HCT116 (cell line): ENCODE results near the gene PYDC1. TPM values are rescaled to one million over a fixed set of nuclear protein-coding genes. Genes with fewer than 3 reads are reported as not detected.

Source experiments
- ATAC-seq: fragments of 200-7000 bp; cut with Tn5 transposase; 2 replicates; pipeline ENCODE4 v1.9.1; 2020; ENCODE audit warnings: mild to moderate bottlenecking, moderate library complexity
- BruUV-seq: library from RNA; stranded (reverse); fragments of 400-500 nt; replicated peaks from 2 replicates; lab custom pipeline; 2021; lab: Mats Ljungman, UMichigan
- CTCF ChIA-PET: fragments of 300-600 bp; sonication (Branson Sonifier 250); formaldehyde crosslinking; loops from one replicate; lab custom pipeline; 2021; ENCODE audit warnings: antibody characterized with exemption; lab: Charles Lee
- POLR2A ChIA-PET: fragments of 300-600, 350-600 bp; sonication (Branson Sonifier 250); formaldehyde crosslinking; loops from one replicate; lab custom pipeline; 2021; ENCODE audit warnings: antibody characterized with exemption; lab: Charles Lee
- RAD21 ChIA-PET, 2 experiments: fragments of 300-600 bp; sonication (Branson Sonifier 250); formaldehyde crosslinking; loops; one replicate each; lab custom pipeline; 2023; ENCODE audit warnings: low total read pairs in 2 of 2; ENCODE audit not compliant: uncharacterized antibody in 2 of 2, unreplicated experiment in 2 of 2, low non-redundant PET in 1 of 2; lab: Charles Lee
- DNase-seq: peaks from one replicate; pipeline ENCODE4 v3.0.0-alpha.2; 2010; ENCODE audit warnings: low read depth, low spot score
- H2AFZ ChIP-seq: fragments of 200-600 bp; shearing (Covaris generic), sonication (generic); 2 replicates; pipeline ENCODE4 v1.6.1; 2017; ENCODE audit warnings: low read depth, mixed run types, mixed read lengths, antibody characterized with exemption, low read length; ENCODE audit not compliant: poor library complexity, severe bottlenecking
- H3K27ac ChIP-seq: 2 replicates; pipeline ENCODE4 v1.5.1; 2012; ENCODE audit warnings: low read depth, low read length
- H3K27me3 ChIP-seq: fragments of 200-600 bp; sonication (generic); 2 replicates; pipeline ENCODE4 v1.6.1; 2016; ENCODE audit warnings: mixed run types, low read length, mixed read lengths; ENCODE audit not compliant: insufficient read depth
- H3K36me3 ChIP-seq, 2 experiments: fragments of 200-500 bp in 1 of 2; fragments of 200-600 bp in 1 of 2; sonication (Bioruptor generic) in 1 of 2; sonication (generic) in 1 of 2; 2 replicates each; pipeline versions ENCODE4 v1.5.1 to v1.6.1; 2014 to 2016; ENCODE audit warnings: low read length in 2 of 2, inconsistent platforms in 1 of 2, mixed read lengths in 1 of 2, mixed run types in 1 of 2; ENCODE audit not compliant: insufficient read depth in 2 of 2, control insufficient read depth in 1 of 2
- H3K4me1 ChIP-seq, 2 experiments: fragments of 200-600 bp in 1 of 2; sonication (generic) in 1 of 2; 2 replicates each; pipeline versions ENCODE4 v1.5.1 to v1.6.1; 2012 to 2017; ENCODE audit warnings: low read length in 2 of 2, inconsistent platforms in 1 of 2, mild to moderate bottlenecking in 1 of 2, mixed read lengths in 1 of 2, mixed run types in 1 of 2, moderate library complexity in 1 of 2; ENCODE audit not compliant: insufficient read depth in 2 of 2, control insufficient read depth in 1 of 2
- H3K4me2 ChIP-seq: fragments of 200-600 bp; sonication (generic); 2 replicates; pipeline ENCODE4 v1.6.1; 2017; ENCODE audit warnings: mixed run types, low read length, mixed read lengths
- H3K4me3 ChIP-seq, 2 experiments: fragments of 200-600 bp in 1 of 2; sonication (generic) in 1 of 2; replicated peaks in 1 of 2; 2 replicates each; pipeline ENCODE4 v1.5.1; 2011 to 2016; ENCODE audit warnings: low read length in 2 of 2, control low read depth in 1 of 2, low read depth in 1 of 2, mild to moderate bottlenecking in 1 of 2, mixed read lengths in 1 of 2, mixed run types in 1 of 2
- H3K79me2 ChIP-seq: fragments of 200-600 bp; sonication (generic); 2 replicates; pipeline ENCODE4 v1.6.1; 2017; ENCODE audit warnings: mild to moderate bottlenecking, mixed run types, low read length, moderate library complexity, mixed read lengths; ENCODE audit not compliant: insufficient read depth
- H3K9ac ChIP-seq: fragments of 200-600 bp; sonication (generic); 2 replicates; pipeline ENCODE4 v1.6.1; 2016; ENCODE audit warnings: low read length, mixed read lengths
- H3K9me2 ChIP-seq: fragments of 200-600 bp; sonication (generic), shearing (Covaris generic); 2 replicates; pipeline ENCODE4 v1.6.1; 2017; ENCODE audit warnings: mixed run types, mild to moderate bottlenecking, moderate library complexity; ENCODE audit not compliant: insufficient read depth
- H3K9me3 ChIP-seq, 2 experiments: fragments of 200-500 bp in 1 of 2; fragments of 200-600 bp in 1 of 2; sonication (Bioruptor generic) in 1 of 2; sonication (generic) in 1 of 2; 2 replicates each; pipeline ENCODE4 v1.6.1; 2014 to 2017; ENCODE audit warnings: low read length in 2 of 2, mixed read lengths in 2 of 2, inconsistent platforms in 1 of 2, low read depth in 1 of 2, mild to moderate bottlenecking in 1 of 2, mixed run types in 1 of 2, moderate library complexity in 1 of 2; ENCODE audit not compliant: control insufficient read depth in 1 of 2, insufficient read depth in 1 of 2
- H4K20me1 ChIP-seq: fragments of 200-600 bp; sonication (generic), shearing (Covaris generic); 2 replicates; pipeline ENCODE4 v1.6.1; 2017; ENCODE audit warnings: mixed run types, mild to moderate bottlenecking, moderate library complexity; ENCODE audit not compliant: insufficient read depth
- ATF3 ChIP-seq: IDR thresholded peaks from 2 replicates; pipeline ENCODE4 v1.6.1; 2012
- CBX3 ChIP-seq: IDR thresholded peaks from 2 replicates; pipeline ENCODE4 v1.6.1; 2012; ENCODE audit warnings: low read depth
- CEBPB ChIP-seq: IDR thresholded peaks from 2 replicates; pipeline ENCODE4 v1.6.1; 2012; ENCODE audit warnings: low read depth
- EGR1 ChIP-seq: IDR thresholded peaks from 2 replicates; pipeline ENCODE4 v1.6.1; 2012; ENCODE audit warnings: low read depth
- EZH2phosphoT487 ChIP-seq: fragments of 200-600 bp; IDR thresholded peaks from 2 replicates; pipeline ENCODE4 v1.6.1; 2018; ENCODE audit warnings: antibody characterized with exemption, borderline replicate concordance
- FOSL1 ChIP-seq: IDR thresholded peaks from 2 replicates; pipeline ENCODE4 v1.6.1; 2012; ENCODE audit warnings: low read depth
- POLR2AphosphoS5 ChIP-seq: IDR thresholded peaks from 2 replicates; pipeline ENCODE4 v1.6.1; 2011; ENCODE audit warnings: mild to moderate bottlenecking, low read depth, low read length, moderate library complexity
- RAD21 ChIP-seq: IDR thresholded peaks from 2 replicates; pipeline ENCODE4 v1.6.1; 2012; ENCODE audit warnings: low read depth, mild to moderate bottlenecking
- REST ChIP-seq: IDR thresholded peaks from 2 replicates; pipeline ENCODE4 v1.6.1; 2012; ENCODE audit warnings: low read depth
- SIN3A ChIP-seq: IDR thresholded peaks from 2 replicates; pipeline ENCODE4 v1.6.1; 2012; ENCODE audit warnings: low read depth
- SP1 ChIP-seq: IDR thresholded peaks from 2 replicates; pipeline ENCODE4 v1.6.1; 2012; ENCODE audit warnings: low read depth
- YY1 ChIP-seq: IDR thresholded peaks from 2 replicates; pipeline ENCODE4 v1.6.1; 2011; ENCODE audit warnings: low read length, low read depth, moderate library complexity, mild to moderate bottlenecking; ENCODE audit not compliant: insufficient replicate concordance; ENCODE audit errors: extremely low read depth
- ZBTB33 ChIP-seq: IDR thresholded peaks from 2 replicates; pipeline ENCODE4 v1.6.1; 2011; ENCODE audit warnings: mild to moderate bottlenecking, low read length, moderate library complexity; ENCODE audit not compliant: insufficient replicate concordance; ENCODE audit errors: extremely low read depth
- ZFX ChIP-seq: fragments of 450-650 bp; IDR thresholded peaks from 2 replicates; pipeline ENCODE4 v1.6.1; 2017
- intact Hi-C: fragments of 100-400 bp; cut with micrococcal nuclease; formaldehyde crosslinking; loops from 2 replicates; pipeline ENCODE4 v1.10.0; 2022
- total RNA-seq: library from RNA; stranded (reverse); gene quantifications from one replicate; pipeline ENCODE4 v1.2.1, GENCODE V29; 2021; ENCODE audit not compliant: unreplicated experiment
- TF ChIP-seq, protein P1 (sequence below), 3 experiments: fragments of 200-600 bp in 1 of 3; sonication (generic) in 1 of 3; IDR thresholded peaks in 2 of 3; conservative IDR thresholded peaks in 1 of 3; 2 replicates each; pipeline ENCODE4 v1.5.1; 2012 to 2017; ENCODE audit warnings: low read depth in 2 of 3, low read length in 2 of 3, antibody characterized with exemption in 1 of 3, borderline replicate concordance in 1 of 3, control low read depth in 1 of 3, mild to moderate bottlenecking in 1 of 3, mixed read lengths in 1 of 3, mixed run types in 1 of 3, moderate library complexity in 1 of 3; ENCODE audit not compliant: insufficient read depth in 1 of 3

Gene PYDC1
- total RNA-seq, 1 experiment from 2014 or later: not detected

DNA sequence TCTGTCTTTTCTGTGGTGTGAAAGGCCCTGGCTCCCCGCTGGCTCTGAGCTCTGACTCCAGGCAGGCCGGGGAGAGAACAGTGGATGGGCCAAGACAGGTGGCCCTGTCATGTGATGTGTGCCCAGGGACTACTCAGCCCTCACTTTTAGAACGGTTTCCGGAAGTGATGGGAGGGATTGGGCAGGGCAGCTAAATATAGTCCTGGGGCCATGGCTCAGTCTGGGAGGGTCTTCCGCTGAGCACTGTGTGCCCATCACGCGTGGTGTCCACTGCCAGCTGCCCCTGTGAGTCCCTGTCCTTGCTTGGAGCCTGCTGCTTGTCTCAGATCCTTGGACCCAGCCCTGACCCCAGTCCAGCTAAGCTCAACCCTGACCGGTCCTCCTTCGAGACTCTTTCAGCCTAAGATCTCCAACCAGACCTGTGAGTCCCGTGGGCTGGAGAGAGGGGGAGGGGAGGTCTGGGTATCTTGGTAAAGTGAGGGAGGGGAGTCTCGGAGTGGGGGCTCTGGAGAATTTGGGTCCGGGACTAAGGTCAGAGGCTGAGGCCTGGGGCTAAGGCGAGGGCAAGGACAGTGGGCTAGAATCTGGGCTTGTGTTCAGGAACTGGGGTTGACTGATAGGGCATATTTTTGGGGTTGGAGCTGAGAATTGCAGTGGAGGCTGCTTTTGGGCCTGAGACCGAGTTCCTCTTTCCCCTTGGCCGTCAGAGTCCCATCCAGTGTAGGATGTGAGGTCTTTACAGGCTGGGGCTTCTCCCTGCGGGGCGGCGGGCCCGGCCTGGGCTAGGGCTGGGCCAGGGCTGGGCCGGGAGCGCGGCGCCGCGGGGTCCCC is 2.8 kb downstream of the PYDC1 start, which contains the start of gene TRIM72 (continued):
- TF ChIP-seq EZH2phosphoT487: no peak
- TF ChIP-seq SP1: peak; percentile 16; the same call in 1 of the 2 replicates
- TF ChIP-seq ZFX: no peak
- no peak for TF ChIP-seq YY1
- peak; percentile 78; the same call in 1 of the 2 replicates for TF ChIP-seq SIN3A
- TF ChIP-seq, all 23 proteins: peak for 6

DNA sequence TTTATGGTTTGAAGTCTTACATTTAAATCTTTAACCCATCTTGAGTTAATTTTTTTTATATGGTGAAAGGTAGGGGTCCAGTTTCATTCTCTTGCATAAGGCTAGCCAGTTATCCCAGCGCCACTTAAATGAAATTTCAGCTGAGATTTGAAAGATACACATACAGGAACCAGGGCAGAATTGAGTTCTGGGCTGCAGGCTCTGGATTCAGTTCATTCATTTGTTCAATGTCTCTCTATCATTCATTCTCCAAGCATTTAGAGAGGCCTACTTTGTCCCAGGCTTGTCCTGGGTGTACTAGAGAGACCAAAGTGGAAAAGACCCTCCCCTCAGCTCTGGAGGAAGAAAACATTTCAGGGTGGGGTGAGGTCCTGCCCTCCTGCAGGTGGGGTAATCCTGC is 3.6 kb downstream of the PYDC1 start:
- H3K4me1 ChIP-seq: peaks cover 9 to 33% of the 10 kb centered on the region in 2 experiments
- intact Hi-C loops: loop anchor here (5.0 to 10.0 kb wide), 2 partner anchors 169 to 241 kb away; partner anchors contain the start of gene ARMC5
- ATAC-seq (no peak), DNase-seq (no peak)
- H3K9me2 ChIP-seq: no peaks in the 10 kb centered on the region
- H3K36me3 ChIP-seq: no peaks in the 10 kb centered on the region
- H3K4me2 ChIP-seq: peak overlapping the region; percentile 100
- BruUV-seq: TSS peak; percentile 62
- H3K27me3 ChIP-seq: no peaks in the 10 kb centered on the region
- H3K79me2 ChIP-seq: peaks cover 38% of the 10 kb centered on the region
- POLR2A ChIA-PET: interaction anchor here (0.7 to 1.9 kb wide), 6 partner anchors 12 to 230 kb away, joined by 3 to 13 read pairs (median 3); partner anchors contain the start of genes FUS, ZNF646 and ZNF668
- no peaks in the 10 kb centered on the region for H3K9me3 ChIP-seq
- RAD21 ChIA-PET: no interaction called here
- CTCF ChIA-PET: interaction anchor here (0.7 to 1.0 kb wide), 3 partner anchors 120 to 260 kb away, joined by 3 to 4 read pairs (median 3); no protein-coding TSS in a partner anchor
- H3K27ac ChIP-seq: peak overlapping the region; percentile 95
- peak overlapping the region; percentile 89 for H3K9ac ChIP-seq
- peak overlapping the region; percentile 89 to 96 for H3K4me3 ChIP-seq
- TF ChIP-seq REST (no peak), CEBPB (no peak), POLR2AphosphoS5 (no peak), EGR1 (no peak), FOSL1 (no peak), ATF3 (no peak), RAD21 (no peak), CBX3 (no peak), ZBTB33 (no peak)
- TF ChIP-seq, protein P1, sequence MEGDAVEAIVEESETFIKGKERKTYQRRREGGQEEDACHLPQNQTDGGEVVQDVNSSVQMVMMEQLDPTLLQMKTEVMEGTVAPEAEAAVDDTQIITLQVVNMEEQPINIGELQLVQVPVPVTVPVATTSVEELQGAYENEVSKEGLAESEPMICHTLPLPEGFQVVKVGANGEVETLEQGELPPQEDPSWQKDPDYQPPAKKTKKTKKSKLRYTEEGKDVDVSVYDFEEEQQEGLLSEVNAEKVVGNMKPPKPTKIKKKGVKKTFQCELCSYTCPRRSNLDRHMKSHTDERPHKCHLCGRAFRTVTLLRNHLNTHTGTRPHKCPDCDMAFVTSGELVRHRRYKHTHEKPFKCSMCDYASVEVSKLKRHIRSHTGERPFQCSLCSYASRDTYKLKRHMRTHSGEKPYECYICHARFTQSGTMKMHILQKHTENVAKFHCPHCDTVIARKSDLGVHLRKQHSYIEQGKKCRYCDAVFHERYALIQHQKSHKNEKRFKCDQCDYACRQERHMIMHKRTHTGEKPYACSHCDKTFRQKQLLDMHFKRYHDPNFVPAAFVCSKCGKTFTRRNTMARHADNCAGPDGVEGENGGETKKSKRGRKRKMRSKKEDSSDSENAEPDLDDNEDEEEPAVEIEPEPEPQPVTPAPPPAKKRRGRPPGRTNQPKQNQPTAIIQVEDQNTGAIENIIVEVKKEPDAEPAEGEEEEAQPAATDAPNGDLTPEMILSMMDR (IDR thresholded peaks at IDR 0.05 in 2 of 3, conservative IDR thresholded peaks at IDR 0.05 in 1 of 3; ENCODE audit: borderline replicate concordance in 1 of 3, insufficient read depth in 1 of 3, low read depth in 2 of 3, low read length in 2 of 3): no peak
- H4K20me1 ChIP-seq: no peaks in the 10 kb centered on the region
- H2AFZ ChIP-seq: no peak overlapping the region
